Uterus (tissue), 4 donors: ENCODE measurements around the gene RPS10. TPM values are rescaled to one million over a fixed set of nuclear protein-coding genes. Genes with fewer than 3 reads are reported as not detected.

Source experiments
- DNase-seq, 2 donors: peaks; one replicate each; pipeline ENCODE4 v3.0.0-alpha.2; 2019 to 2020
- H3K27ac ChIP-seq, 2 donors: fragments of 200-600 bp; sonication (generic); 1 replicate in 1 of 2; 2 replicates in 1 of 2; pipeline ENCODE4 v1.5.1; 2016 to 2018
- H3K27me3 ChIP-seq, 2 donors: fragments of 200-600 bp; sonication (generic); one replicate each; pipeline ENCODE4 v1.5.1; 2018 to 2019; ENCODE audit warnings: control low read depth in 1 of 2
- H3K36me3 ChIP-seq, 2 donors: fragments of 200-600 bp; sonication (generic); one replicate each; pipeline ENCODE4 v1.5.1; 2019; ENCODE audit warnings: control low read depth in 1 of 2
- H3K4me1 ChIP-seq, 2 donors: fragments of 200-600 bp; sonication (generic); one replicate each; pipeline ENCODE4 v1.5.1; 2018 to 2019; ENCODE audit warnings: control low read depth in 1 of 2
- H3K4me3 ChIP-seq, 2 donors: fragments of 200-600 bp; sonication (generic); 1 replicate in 1 of 2; 2 replicates in 1 of 2; pipeline ENCODE4 v1.5.1; 2018 to 2019; ENCODE audit warnings: mild to moderate bottlenecking in 1 of 2
- H3K9me3 ChIP-seq, 2 donors: fragments of 200-600 bp; sonication (generic); one replicate each; pipeline ENCODE4 v1.5.1; 2019; ENCODE audit warnings: control low read depth in 1 of 2
- POLR2A ChIP-seq, 2 donors: fragments of 450-650 bp; IDR thresholded peaks; one replicate each; pipeline ENCODE4 v1.6.1; 2016; ENCODE audit warnings: antibody characterized with exemption in 2 of 2, mild to moderate bottlenecking in 1 of 2, moderate library complexity in 1 of 2
- intact Hi-C: fragments of 100-400 bp; cut with DNase I; formaldehyde crosslinking; loops from one replicate; pipeline ENCODE4 v1.15.1; 2023; ENCODE audit warnings: low total_unique reads
- total RNA-seq, 4 donors: library from RNA; depleted of rRNA in 3 of 4; stranded (reverse); fragments of >200 nt in 3 of 4; gene quantifications; one replicate each; pipeline versions ENCODE4 v1.1.0 to v1.2.4, GENCODE V29; 2014 to 2023
- TF ChIP-seq, protein P1 (sequence below), 4 experiments: fragments of 200-600 bp in 2 of 4; fragments of 450-650 bp in 2 of 4; sonication (generic) in 2 of 4; IDR thresholded peaks; one replicate each; pipeline ENCODE4 v1.5.1; 2016 to 2019; ENCODE audit warnings: antibody characterized with exemption in 4 of 4, mild to moderate bottlenecking in 2 of 4, moderate library complexity in 1 of 4
- donor health status: DM: yes; HTN: yes; CAD: no.

The RPS10 gene
- total RNA-seq, 4 donors from 2014 or later: 1,812 to 9,385 (median 3,859) TPM

DNA sequence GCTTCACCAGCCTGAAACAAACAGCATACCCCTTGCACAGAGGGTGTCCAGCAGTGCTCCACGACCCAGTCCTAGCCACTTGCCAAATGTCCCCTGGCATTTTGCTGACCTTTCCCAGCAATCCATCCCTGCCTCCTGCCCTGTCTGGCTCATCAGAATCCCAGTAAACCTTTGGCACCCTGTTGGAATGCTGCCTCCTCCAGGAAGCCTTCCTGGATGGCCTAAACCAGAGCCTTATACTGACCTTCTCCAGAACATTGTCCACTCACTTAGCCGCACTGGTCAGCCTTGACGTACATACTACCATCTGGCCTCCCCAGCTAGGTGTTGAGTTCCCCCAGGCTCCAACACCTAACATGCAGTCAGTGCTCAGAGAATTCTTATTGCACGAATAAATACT, 38.0 kb upstream of the RPS10 start:
- H3K27me3 ChIP-seq: no peaks in the 10 kb centered on the region
- DNase-seq: no peak
- intact Hi-C loops: no loop called here
- TF ChIP-seq, protein P1, sequence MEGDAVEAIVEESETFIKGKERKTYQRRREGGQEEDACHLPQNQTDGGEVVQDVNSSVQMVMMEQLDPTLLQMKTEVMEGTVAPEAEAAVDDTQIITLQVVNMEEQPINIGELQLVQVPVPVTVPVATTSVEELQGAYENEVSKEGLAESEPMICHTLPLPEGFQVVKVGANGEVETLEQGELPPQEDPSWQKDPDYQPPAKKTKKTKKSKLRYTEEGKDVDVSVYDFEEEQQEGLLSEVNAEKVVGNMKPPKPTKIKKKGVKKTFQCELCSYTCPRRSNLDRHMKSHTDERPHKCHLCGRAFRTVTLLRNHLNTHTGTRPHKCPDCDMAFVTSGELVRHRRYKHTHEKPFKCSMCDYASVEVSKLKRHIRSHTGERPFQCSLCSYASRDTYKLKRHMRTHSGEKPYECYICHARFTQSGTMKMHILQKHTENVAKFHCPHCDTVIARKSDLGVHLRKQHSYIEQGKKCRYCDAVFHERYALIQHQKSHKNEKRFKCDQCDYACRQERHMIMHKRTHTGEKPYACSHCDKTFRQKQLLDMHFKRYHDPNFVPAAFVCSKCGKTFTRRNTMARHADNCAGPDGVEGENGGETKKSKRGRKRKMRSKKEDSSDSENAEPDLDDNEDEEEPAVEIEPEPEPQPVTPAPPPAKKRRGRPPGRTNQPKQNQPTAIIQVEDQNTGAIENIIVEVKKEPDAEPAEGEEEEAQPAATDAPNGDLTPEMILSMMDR (IDR thresholded peaks at IDR 0.05): no peak
- TF ChIP-seq POLR2A (IDR thresholded peaks at IDR 0.05): no peak
- no peak overlapping the region for H3K4me3 ChIP-seq
- H3K9me3 ChIP-seq: no peaks in the 10 kb centered on the region
- H3K36me3 ChIP-seq: no peaks in the 10 kb centered on the region
- no peak overlapping the region for H3K27ac ChIP-seq
- peaks cover 0 to 8% of the 10 kb centered on the region in 2 donors for H3K4me1 ChIP-seq

DNA sequence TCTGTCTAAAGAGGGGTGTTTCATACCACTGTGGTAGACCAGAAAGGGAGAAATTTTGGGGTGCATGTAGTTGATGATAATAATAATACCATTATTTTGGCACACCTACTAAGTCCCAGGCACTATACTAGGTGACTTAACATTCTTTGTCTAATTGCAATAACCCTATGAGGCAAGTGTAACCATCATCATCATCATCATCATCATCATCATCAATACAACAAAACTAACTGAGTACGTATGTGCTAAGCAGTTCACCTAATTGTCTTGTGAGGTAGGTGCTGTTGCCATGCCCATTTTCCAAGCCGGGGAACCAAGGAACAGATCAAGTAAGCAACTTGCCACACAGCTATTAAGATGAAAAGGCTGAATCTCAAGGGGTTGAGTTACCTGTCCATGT, 37.4 kb upstream of the RPS10 start:
- no peaks in the 10 kb centered on the region for H3K27me3 ChIP-seq
- H3K9me3 ChIP-seq: no peaks in the 10 kb centered on the region
- no peak overlapping the region for H3K4me3 ChIP-seq
- H3K36me3 ChIP-seq: no peaks in the 10 kb centered on the region
- DNase-seq: no peak
- peaks cover 0 to 8% of the 10 kb centered on the region in 2 donors for H3K4me1 ChIP-seq
- no peak for TF ChIP-seq POLR2A (IDR thresholded peaks at IDR 0.05)
- TF ChIP-seq, protein P1 (IDR thresholded peaks at IDR 0.05): no peak
- H3K27ac ChIP-seq: no peak overlapping the region
- intact Hi-C loops: no loop called here

- intact Hi-C loops: no loop called here
- no peak for TF ChIP-seq POLR2A (IDR thresholded peaks at IDR 0.05)
- TF ChIP-seq, protein P1 (IDR thresholded peaks at IDR 0.05): no peak
- Histone ChIP-seq H3K9me3 (no peaks in the 10 kb centered on the region), H3K27me3 (no peaks in the 10 kb centered on the region), H3K27ac (no peak overlapping the region), H3K4me1 (peaks cover 0 to 8% of the 10 kb centered on the region in 2 donors), H3K36me3 (no peaks in the 10 kb centered on the region), H3K4me3 (no peak overlapping the region)
- no peak for DNase-seq
These were observed 36.7 kb upstream of the RPS10 start for GRCh38 chr6:34462551-34462971.

GRCh38 chr6:34462010-34462409, 36.1 kb upstream of the RPS10 start:
- TF ChIP-seq, protein P1 (IDR thresholded peaks at IDR 0.05): no peak
- no peak for TF ChIP-seq POLR2A (IDR thresholded peaks at IDR 0.05)
- intact Hi-C loops: no loop called here
- Histone ChIP-seq H3K36me3 (no peaks in the 10 kb centered on the region), H3K27me3 (no peaks in the 10 kb centered on the region), H3K4me3 (no peak overlapping the region), H3K27ac (no peak overlapping the region), H3K9me3 (no peaks in the 10 kb centered on the region), H3K4me1 (peaks cover 0 to 8% of the 10 kb centered on the region in 2 donors)
- no peak for DNase-seq

DNA sequence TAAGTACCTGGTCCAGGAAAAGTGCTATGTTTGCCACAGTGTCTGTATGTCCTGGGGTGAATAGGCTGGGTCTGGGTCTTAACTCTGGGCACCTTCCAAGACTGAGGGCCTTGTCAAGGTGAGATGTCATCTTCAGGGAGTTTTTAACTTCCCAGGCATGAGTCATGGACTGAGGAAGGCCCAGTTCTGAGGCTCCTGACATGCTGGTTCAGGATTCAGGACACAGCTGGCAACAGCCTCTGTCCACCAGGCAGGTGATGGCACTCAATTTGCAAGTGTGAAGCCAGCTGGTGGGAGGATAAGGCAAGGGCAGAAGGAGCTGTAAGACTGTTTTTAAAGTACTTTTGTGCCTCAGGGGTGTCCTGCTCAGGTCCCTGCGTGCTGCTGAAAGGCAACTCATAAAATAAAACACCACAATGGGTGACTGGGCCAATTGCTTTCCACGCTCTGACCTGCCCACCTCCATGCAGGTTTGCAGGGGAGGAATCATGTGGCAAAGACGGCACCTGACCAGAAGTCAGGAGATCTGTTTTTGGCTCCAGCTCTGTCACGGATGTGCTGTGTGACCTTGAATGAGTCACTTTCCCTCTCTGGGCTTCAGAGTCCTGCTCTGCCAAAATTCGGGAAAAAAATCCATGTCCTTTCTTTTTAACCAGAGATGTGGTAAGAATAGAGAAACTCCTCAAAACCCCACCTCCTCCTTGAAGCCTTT, 35.1 kb upstream of the RPS10 start:
- Histone ChIP-seq H3K27ac (no peak overlapping the region), H3K36me3 (no peaks in the 10 kb centered on the region), H3K4me1 (peaks cover 0 to 4% of the 10 kb centered on the region in 2 donors), H3K9me3 (no peaks in the 10 kb centered on the region), H3K4me3 (no peak overlapping the region), H3K27me3 (no peaks in the 10 kb centered on the region)
- intact Hi-C loops: no loop called here
- no peak for TF ChIP-seq POLR2A (IDR thresholded peaks at IDR 0.05)
- TF ChIP-seq, protein P1 (IDR thresholded peaks at IDR 0.05): no peak
- DNase-seq: no peak
